ENCODE measurements around the gene AKT1.
"Not testable (repeated sequence)": the region's sequence is repeated elsewhere in the genome, so short reads cannot be mapped to it uniquely, and the experiment has no call there.

Gene AKT1

DNA sequence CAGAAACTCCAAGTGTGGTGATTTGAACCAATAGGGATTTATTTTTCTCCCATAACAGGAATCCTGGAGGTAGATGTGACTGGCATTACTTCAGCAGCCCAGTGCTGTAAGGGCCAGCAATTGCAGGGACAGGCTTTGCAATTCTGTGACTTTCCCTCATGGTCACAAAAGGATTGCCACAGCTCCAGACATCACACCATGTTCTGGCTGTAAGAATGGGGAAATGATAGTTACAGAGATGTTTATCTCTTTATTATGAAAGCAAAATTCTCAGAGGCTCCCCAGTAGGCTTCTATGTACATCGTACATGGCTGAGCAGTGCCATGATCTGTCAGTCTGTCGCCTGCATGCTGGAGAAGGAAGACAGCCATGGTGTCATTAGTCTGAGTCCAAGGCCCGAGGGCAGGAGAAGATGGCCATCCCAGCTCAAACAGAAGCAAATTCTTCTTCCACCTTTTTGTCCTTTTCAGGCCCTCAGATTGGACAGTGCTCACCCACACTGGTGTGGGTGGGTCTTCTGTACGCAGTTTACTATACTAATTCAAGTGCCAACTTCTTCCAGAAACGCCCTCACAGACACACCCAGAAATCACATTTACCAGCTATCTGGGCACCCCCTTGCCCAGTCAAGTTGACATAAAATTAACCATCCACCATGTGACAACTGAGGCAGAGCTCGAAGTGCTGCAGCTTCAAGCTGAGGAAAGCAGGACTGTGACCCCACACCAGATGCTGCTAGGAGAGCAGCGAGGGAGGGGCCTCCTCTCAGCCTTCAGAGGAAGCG lies 22.6 kb upstream of the AKT1 start:
- no peak for DNase-seq

DNA sequence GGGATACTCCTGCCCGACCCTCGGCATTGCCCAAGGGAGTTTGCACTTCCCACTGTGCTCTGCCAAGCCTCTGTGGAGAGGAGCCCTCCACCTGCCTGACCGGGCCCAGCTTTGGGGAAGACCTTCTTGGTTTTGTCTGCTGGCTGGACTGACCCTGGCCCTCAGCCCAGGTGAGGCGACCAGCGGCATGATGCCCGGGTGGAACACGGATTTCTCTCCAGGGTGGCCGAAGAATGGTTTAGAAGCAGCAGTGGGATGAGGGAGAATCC lies 21.0 kb upstream of the AKT1 start:
- no peak for DNase-seq

DNA sequence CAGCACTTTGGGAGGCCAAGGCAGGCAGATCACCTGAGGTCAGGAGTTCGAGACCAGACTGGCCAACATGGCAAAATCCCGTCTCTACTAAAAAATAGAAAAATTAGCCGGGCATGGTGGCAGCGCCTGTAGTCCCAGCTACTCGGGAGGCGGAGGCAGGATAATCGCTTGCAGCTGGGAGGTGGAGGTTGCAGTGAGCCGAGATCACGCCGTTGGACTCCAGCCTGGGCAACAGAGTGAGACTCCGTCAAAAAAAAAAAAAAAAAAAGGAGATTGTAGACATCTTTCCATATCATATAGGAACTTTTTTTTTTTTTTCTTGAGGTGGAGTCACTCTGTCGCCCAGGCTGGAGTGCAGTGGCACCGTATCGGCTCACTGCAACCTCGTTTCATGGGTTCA lies 19.2 kb upstream of the AKT1 start:
- DNase-seq, result not testable (repeated sequence)

DNA sequence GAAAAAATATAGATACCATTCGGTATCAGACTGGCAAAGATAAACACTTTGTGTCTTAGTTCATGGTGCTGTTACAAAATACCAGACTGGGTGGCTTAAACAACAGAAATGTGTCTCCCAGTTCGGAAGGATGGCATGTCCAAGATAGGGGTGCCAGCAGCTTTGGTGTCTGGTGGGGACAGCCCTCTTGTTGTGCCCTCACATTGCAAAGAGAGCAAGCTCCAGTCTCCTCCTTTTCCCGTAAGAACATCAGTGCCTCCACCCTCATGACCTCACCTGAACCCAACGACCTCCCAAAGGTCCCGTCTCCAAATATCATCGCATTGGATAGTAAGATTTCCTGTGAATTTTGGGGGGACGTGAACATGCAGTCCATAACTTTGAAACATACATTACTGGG lies 17.7 kb upstream of the AKT1 start:
- no peak for DNase-seq

DNA sequence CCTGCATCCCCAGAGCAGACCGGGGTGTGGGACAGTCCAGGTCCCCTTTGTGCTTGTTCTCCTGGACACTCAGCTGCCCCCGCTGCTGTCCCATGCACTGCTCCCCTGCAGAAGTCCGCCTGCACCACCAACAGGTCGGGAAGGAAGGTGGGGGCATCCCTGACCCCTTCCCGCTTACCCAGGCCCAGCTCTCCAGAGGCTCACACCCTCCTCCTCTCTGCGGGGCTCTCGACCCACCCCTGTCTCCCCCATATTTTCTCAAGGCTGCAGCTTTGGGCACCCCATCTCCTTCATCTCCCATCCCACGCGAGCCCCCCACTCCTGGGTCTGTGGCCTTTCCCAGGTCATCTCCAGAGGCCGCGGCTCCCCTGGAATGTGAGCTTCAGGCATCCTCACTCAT lies 14.8 kb upstream of the AKT1 start:
- no peak for DNase-seq

DNA sequence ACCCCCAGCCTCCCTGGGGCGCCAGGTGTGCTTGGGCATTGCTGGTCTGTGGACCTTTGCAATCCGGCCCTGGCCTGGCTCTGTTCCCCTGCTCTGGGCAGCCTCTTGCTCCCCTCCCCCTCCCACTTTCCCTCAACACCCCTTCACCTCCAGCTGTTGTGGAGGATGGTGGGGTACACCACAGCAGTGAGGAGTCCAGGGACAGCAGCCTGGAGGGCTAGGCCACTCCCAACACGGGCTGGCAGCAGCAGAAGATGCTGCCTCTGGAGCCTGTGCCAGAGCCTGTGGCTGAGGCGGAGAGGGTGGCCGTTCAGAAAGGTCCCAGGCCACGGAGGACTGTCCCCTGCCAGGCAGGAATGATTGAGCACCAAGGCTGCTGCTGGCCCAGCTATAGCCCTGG lies 12.9 kb upstream of the AKT1 start:
- DNase-seq, result no peak

DNA sequence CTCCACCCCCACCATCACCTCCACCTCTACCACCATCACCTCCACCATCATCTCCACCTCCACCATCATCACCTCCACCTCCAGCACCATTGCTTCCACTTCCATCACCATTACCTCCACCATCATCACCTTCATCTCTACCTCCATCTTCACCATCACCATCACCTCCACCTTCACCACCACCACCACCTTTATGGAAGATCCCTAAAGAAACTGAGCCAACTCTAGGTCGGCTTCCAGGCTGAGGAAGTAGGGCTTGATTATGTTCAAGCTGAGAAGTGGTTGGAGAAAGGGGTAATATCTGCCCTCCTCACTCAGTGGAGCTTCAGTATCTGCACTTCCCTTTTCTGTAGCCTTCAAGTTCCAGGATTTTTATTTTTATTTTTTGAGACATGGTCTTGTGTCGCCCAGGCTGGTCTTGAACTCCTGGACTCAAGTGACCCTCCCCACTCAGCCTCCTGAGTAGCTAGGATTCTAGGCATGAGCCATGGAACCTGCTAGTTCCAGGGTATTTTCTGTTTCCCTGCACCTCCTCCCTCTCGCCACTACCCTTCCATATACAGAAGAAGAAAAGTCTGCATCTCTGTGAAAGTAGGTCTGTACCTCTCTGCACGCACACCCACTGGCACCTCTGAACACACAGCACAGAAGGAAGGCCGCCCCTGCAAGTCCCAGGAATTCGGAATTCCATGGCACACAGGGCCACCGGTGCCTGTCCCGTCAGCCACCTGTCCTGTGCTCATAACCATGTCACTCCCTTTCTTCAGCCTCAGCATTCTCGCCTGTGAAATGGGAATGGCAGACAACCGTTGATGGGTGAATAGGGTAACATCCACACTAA lies 11.3 kb upstream of the AKT1 start:
- DNase-seq, result no peak

DNA sequence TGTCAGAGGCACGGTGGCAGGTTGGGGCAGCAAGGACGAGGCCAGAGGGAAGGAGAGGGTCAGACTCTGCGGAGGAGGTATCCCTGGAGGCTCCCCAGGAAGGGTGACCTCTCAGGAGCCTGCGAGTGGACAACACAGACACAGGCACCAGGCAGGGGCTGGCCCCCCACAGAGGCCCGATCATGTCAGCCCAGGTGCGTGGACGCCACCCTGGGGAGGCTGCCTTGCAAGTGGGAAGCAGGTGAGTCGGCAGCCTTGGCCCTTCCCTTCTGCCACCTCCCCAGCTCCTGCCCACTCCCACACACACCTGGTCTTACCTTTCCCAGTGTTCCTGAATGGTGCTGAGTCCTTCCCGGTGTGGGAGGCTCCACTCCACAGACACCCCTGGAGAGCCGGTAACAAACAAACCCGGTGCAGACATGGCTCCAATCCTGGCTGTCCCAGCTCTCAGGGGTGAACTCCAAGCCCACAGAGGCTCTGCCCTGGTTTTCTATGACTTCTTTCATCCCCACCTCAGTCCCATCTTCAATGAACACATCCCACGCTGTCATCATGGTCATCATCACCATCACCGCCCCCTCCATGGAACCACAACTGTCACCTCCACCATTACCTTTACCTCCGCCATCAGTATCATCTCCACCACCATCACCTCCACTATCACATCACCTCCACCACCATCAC lies 10.5 kb upstream of the AKT1 start:
- DNase-seq, result no peak

DNA sequence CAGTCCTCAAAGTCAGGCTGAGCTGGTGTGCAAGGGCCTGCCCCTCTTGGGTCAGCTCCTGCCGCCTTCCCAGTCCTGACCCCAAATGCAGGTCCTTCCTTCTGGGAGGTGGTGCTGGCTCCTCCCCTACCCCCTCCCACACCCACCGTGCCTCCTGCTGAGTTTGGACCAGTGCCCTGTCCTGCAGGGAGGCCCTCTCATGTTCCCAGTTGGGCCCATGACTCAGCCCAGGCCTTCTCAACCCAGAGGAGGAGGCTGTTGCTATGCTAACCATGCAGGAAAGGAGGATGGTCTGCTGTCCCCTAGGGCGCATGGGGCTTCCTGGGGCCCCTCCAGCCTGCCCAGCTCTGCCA lies 9.8 kb upstream of the AKT1 start:
- DNase-seq, result no peak

DNA sequence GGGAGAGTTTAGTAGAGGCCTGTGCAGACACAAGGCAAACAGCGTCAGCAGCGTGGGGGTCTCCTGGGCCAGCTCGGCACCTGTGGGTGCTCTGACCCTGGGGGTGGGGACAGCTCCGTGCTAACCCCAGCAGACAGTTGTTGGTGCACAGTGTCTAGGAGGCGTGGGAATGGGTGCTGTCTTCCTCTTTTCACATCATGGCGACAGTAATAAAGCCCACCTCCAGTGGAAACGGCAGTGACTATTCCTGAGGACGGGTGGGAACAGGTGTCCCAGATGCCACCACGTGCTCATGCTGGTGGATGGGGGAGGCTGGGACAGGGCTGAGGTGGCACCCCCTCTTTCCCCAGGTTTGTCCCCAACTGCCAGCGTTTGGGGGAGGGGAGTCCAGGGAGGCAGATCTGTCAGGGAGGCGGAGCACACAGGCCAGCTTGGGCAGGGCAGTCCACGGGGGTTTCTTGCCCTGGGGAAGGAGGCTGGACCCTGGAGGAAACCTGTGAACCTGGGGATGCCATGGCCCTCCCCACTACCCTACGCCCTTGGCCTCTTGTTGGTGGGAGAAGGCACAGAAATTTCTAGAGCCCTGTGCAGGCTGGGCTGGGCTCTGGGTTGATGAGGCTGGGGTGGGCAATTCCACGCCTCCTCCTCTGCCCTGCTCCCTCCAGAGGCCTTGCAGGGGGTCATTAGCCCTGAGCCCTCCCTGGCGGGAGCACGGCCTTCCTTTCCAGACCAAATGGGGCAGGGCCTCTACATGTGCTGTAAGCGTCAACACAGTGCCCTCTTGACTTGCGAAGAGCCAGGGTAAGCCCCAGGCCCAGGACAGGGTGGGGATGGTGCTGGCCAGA lies 9.2 kb upstream of the AKT1 start:
- no peak for DNase-seq

DNA sequence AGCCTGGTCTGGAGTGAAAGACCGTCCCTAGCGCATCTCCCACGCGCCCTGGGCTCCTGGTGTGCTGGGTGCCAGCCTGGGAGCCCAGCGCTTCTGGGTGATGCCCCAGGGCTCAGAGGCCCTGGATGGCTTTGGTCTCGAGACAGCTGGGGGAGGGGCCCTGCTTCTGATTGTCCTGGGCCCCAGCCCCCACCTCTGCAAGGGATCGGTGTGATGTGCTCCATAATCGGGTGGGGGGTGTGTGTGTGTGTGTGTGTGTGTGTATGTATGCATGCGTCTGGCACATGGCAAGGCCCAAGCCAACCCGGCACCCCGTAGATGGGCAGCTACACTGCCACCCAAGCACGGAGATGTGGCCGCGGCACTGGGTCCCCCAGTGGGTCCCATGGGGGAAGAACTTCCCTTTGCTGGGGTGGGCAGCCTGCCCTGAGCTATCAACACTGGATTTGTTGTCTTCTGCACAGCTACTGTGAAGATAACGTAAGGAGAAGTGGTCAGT lies 8.4 kb upstream of the AKT1 start:
- DNase-seq, result peak; percentile 55

DNA sequence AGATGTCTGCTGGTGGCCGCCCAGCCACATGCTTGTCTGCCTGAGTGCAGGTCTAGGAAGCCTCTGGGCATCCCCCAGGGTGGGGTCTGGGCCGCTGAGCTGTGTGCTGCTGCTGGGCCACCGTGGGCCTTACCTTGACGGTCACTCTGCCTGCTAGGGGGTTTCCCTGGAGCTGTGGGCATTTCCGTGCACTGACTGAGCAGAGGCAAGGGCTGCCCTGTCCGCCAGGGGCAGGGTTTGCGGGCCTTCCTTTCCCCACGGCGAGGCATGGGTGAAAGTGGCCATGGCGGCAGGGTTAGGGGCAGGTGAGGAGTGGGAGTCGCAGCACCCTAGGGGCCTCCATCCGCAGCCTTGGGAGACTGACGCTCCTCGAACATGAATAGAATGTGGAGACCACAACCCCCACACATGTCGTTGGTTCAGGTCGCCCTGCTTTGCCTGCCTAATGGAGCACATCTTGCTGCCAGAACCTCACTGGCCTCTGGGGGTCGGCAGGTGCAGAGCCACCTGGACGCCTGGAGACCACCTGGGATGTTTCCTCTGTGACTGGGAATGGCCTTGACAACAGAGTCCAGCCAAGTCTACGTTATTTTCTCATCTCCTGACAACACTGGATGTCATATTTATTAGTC lies 7.8 kb upstream of the AKT1 start:
- DNase-seq, result no peak

DNA sequence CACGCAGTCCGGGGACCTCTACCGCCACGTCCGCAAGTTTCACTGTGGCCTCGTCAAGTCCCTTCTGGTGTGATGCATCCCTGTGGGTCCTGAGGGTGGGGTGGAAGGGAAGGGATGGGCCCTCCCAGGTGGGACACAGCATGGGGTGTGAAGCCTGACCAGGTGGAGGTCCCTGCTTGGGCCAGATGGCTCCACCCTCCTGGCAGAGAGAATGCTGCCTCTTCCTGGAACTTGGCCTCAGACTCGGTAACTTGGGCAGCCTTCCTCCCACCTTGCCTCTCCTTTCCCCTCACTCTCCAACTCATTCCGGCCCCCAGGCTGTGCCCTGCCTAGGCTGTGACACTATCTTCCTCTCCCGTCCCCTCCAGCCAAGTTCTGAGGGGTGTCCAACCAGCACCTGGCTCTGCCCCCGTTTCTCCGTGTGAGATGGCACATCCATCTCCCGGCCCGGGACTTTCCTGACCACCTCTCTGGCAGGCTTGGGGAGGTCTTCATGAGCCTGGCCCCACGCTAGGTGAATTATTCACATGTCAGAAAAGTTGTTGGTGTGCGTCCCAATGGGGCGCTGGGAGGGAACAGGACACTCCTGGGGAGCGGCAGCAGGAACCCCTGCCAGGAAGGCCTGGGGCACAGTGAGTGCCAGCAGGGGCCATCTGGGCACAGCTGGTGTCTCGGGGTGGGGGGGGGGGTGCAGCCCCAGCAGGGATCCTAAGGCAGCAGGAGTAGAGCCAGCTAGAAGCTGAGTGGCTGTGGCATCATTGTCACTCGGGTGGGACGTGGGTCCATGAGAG lies 7.0 kb upstream of the AKT1 start:
- DNase-seq, result no peak

DNA sequence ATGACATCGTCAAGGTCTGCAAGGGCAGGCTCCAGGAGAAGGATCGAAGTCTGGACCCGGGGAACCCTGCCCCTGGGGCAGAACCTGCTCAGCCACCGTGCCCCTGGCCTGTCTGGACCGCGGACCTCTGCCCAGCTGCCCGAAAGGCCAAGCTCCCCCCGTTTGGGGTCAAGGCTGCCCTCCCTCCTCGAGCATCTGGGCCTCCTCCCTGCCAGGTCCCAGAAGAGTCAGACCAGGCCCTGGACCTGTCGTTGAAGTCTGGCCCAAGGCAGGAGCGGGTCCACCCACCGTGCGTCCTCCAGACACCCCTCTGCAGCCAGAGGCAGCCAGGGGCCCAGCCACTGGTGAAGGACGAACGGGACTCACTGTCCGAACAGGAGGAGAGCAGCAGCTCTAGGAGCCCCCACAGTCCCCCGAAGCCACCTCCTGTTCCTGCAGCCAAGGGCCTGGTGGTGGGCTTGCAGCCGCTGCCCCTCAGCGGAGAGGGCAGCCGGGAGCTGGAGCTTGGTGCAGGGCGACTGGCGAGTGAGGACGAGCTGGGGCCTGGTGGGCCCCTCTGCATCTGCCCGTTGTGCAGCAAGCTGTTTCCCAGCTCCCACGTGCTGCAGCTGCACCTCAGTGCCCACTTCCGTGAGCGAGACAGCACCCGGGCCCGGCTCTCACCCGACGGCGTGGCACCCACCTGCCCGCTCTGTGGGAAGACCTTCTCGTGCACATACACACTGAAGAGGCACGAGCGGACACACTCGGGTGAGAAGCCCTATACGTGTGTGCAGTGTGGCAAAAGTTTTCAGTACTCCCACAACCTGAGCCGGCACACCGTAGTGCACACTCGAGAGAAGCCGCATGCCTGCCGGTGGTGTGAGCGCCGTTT lies 6.2 kb upstream of the AKT1 start:
- no peak for DNase-seq

DNA sequence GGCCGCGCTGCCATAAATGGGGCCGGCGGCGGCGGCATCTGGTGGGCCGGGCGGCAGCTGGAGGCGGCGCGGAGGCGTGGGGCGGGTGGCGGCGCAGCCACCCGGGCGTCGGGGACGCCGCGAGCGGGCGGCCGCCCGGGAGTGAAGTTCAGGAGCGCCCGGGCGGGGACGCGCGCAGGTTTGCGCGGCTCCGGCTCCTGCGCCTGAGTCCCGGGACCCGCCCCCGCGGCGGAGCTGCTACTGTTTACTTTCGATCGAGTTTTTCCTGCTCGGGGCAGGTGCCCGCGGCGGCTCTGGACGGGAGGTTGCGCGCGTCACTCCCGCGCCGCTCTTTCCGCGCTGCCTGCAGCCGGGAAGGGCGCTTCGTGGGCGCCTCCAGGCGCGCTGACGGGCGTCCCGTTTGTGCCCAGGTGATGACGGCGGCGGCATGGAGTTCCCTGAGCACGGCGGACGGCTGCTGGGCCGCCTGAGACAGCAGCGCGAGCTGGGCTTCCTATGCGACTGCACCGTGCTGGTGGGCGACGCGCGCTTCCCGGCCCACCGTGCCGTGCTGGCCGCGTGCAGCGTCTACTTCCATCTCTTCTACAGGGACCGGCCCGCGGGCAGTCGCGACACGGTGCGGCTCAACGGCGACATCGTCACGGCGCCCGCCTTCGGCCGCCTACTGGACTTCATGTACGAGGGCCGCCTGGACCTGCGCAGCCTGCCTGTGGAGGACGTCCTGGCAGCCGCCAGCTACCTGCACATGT lies 5.4 kb upstream of the AKT1 start, which contains the start of gene ZBTB42:
TSS of gene ZBTB42 (plus strand) at position 331 of the 749 bp plus-strand sequence. CDS start at position 428, 97 bp downstream.
- DNase-seq, result peak; percentile 70

DNA sequence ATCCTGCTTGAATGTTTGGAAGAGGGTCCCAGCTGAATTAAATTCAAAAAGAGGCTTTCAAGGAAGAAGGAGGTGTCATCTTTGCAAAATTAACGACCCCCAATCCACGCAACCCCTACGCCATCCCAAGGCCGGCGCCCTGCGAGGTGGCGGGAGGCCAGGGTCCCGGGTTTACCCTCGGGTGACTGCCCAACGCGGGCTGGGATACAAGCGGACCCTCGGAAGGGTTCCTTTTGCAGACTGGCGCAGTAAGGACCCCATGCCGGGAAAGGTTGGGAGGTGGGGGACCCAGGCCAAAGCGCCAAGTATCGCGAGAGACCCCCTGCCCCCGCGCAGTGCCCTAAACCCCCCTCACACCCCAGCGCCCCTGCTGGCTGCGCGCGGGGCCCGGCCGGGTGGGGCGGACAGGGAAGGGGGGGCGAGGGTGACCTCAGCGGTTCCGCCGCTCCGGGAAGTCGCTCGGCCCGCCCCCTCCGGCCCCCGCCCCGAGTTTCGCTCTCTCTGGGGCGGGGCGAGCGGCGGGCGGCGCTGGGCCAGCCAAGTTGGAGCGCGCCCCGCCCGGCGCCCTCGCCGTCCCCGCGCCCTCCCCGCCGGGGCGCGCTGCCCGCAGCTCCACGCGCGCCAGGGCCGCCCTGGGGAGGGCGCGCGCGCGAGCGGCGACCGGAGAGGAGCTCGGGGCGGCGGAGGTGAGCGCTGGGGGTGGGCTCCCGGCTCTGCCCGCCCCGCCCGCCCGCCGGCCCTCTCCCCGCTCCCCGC lies 4.6 kb upstream of the AKT1 start:
- DNase-seq, result peak; percentile 93

DNA sequence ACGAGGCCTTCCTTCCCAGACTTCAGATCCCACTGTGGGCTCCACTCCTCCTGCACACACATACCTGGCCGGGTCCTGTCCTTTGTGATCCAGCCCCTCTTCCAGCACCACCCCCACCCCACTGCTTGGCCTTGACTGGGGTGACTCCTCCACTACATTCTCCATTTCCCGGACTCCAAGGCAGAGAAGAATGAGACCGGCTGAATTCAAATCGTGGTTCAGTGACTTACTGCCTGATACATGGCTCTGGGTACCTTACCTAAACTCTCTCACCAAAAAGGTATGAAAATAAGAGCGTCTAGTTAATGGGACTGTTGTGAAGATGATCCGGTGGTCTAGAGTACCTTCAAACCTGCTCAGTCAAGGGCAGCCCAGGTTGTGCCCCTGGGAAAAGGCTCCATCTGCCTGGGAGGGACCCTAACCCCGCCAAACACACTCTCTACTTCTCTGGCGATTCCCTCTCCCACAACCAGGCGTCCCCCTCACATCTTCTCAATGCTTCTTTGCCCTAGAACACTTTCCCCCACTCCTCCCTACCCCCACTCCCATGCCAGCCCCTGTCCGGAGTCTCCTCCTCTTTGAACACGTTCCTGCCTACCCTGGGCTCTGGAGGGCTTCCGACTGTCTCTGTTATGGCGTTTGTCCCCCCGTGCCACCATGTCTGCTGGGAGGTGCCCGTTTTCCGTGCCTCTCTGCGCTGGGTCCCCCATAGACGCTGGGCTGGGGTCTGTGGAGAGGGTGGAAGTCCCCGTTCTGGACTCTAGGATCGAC lies 3.9 kb upstream of the AKT1 start:
- DNase-seq, result peak; percentile 75

All from hematopoietic multipotent progenitor cell treated with erythropoietin and hydrocortisone succinate and interleukin-3 and kit ligand, for 4 days (in vitro differentiated cells).